ENCODE data around the gene SIRT7.

The SIRT7 gene

GRCh38 chr17:81924557-81925532 is 6.9 kb upstream of the SIRT7 start:
- no peaks in the 10 kb centered on the region for H3K27me3 ChIP-seq (ENCODE audit: insufficient read depth, poor library complexity, severe bottlenecking)
- peak overlapping the region; percentile 90 for H3K27ac ChIP-seq (ENCODE audit: poor library complexity, severe bottlenecking)
- H3K36me3 ChIP-seq (ENCODE audit: low read depth) = peaks cover 20% of the 10 kb centered on the region
- H3K9me3 ChIP-seq (ENCODE audit: severe bottlenecking) = no peaks in the 10 kb centered on the region
- no peak overlapping the region for H3K4me3 ChIP-seq (ENCODE audit: severe bottlenecking)
- ATAC-seq (ENCODE audit: low read depth) = no peak
- DNase-seq (ENCODE audit: low spot score) = no peak
- no peak for TF ChIP-seq CTCF (IDR thresholded peaks at IDR 0.05; ENCODE audit: poor library complexity, severe bottlenecking)
- H3K4me1 ChIP-seq (ENCODE audit: insufficient read depth, poor library complexity, severe bottlenecking) = peaks cover 14% of the 10 kb centered on the region

GRCh38 chr17:81923302-81924260 is 5.6 kb upstream of the SIRT7 start:
- peaks cover 14% of the 10 kb centered on the region for H3K4me1 ChIP-seq (ENCODE audit: insufficient read depth, poor library complexity, severe bottlenecking)
- peak overlapping the region; percentile 90 for H3K27ac ChIP-seq (ENCODE audit: poor library complexity, severe bottlenecking)
- H3K4me3 ChIP-seq (ENCODE audit: severe bottlenecking) = peak overlapping the region; percentile 23
- no peak for TF ChIP-seq CTCF (IDR thresholded peaks at IDR 0.05; ENCODE audit: poor library complexity, severe bottlenecking)
- H3K27me3 ChIP-seq (ENCODE audit: insufficient read depth, poor library complexity, severe bottlenecking) = no peaks in the 10 kb centered on the region
- peak; percentile 59 for ATAC-seq (ENCODE audit: low read depth)
- no peaks in the 10 kb centered on the region for H3K9me3 ChIP-seq (ENCODE audit: severe bottlenecking)
- no peak for DNase-seq (ENCODE audit: low spot score)
- H3K36me3 ChIP-seq (ENCODE audit: low read depth) = peaks cover 20% of the 10 kb centered on the region

GRCh38 chr17:81922566-81923301 is 4.8 kb upstream of the SIRT7 start:
- no peaks in the 10 kb centered on the region for H3K9me3 ChIP-seq (ENCODE audit: severe bottlenecking)
- no peaks in the 10 kb centered on the region for H3K27me3 ChIP-seq (ENCODE audit: insufficient read depth, poor library complexity, severe bottlenecking)
- ATAC-seq (ENCODE audit: low read depth) (no peak), DNase-seq (ENCODE audit: low spot score) (no peak)
- H3K27ac ChIP-seq (ENCODE audit: poor library complexity, severe bottlenecking) = peak overlapping the region; percentile 90
- H3K4me1 ChIP-seq (ENCODE audit: insufficient read depth, poor library complexity, severe bottlenecking) = peaks cover 14% of the 10 kb centered on the region
- no peak overlapping the region for H3K4me3 ChIP-seq (ENCODE audit: severe bottlenecking)
- H3K36me3 ChIP-seq (ENCODE audit: low read depth) = peaks cover 20% of the 10 kb centered on the region
- TF ChIP-seq CTCF (IDR thresholded peaks at IDR 0.05; ENCODE audit: poor library complexity, severe bottlenecking) = no peak

- ATAC-seq (ENCODE audit: low read depth) = no peak
- Histone ChIP-seq H3K4me1 (ENCODE audit: insufficient read depth, poor library complexity, severe bottlenecking) (peaks cover 14% of the 10 kb centered on the region), H3K4me3 (ENCODE audit: severe bottlenecking) (no peak overlapping the region), H3K9me3 (ENCODE audit: severe bottlenecking) (no peaks in the 10 kb centered on the region), H3K36me3 (ENCODE audit: low read depth) (peaks cover 20% of the 10 kb centered on the region), H3K27me3 (ENCODE audit: insufficient read depth, poor library complexity, severe bottlenecking) (no peaks in the 10 kb centered on the region), H3K27ac (ENCODE audit: poor library complexity, severe bottlenecking) (no peak overlapping the region)
- no peak for TF ChIP-seq CTCF (IDR thresholded peaks at IDR 0.05; ENCODE audit: poor library complexity, severe bottlenecking)
- no peak for DNase-seq (ENCODE audit: low spot score)
Measured at GRCh38 chr17:81921996-81922565, 4.1 kb upstream of the SIRT7 start.

Data from RWPE2 (cell line).